T-helper 1 cell treated with Interleukin-12 subunit alpha and Interleukin-12 subunit beta and Interleukin-4 antibody, amounts not matched to agents 30 μg/mL and 1 μg/mL, for 36 hours (primary cell): Measurements from ENCODE around the gene SIN3B.

Experiments
- H3K27ac Mint-ChIP-seq: one replicate; pipeline ENCODE4 v1.8.0; 2021; ENCODE audit warnings: mild to moderate bottlenecking, mixed read lengths
- H3K27me3 Mint-ChIP-seq: one replicate; pipeline ENCODE4 v1.8.0; 2021; ENCODE audit warnings: low read depth, mixed read lengths
- H3K36me3 Mint-ChIP-seq: one replicate; pipeline ENCODE4 v1.8.0; 2021; ENCODE audit warnings: low read depth, mixed read lengths
- H3K4me1 Mint-ChIP-seq: one replicate; pipeline ENCODE4 v1.8.0; 2021; ENCODE audit warnings: low read depth, mixed read lengths
- H3K4me3 Mint-ChIP-seq: one replicate; pipeline ENCODE4 v1.8.0; 2021; ENCODE audit warnings: mild to moderate bottlenecking, moderate library complexity, mixed read lengths
- H3K9me3 Mint-ChIP-seq: one replicate; pipeline ENCODE4 v1.8.0; 2021; ENCODE audit warnings: mixed read lengths

Gene SIN3B

DNA sequence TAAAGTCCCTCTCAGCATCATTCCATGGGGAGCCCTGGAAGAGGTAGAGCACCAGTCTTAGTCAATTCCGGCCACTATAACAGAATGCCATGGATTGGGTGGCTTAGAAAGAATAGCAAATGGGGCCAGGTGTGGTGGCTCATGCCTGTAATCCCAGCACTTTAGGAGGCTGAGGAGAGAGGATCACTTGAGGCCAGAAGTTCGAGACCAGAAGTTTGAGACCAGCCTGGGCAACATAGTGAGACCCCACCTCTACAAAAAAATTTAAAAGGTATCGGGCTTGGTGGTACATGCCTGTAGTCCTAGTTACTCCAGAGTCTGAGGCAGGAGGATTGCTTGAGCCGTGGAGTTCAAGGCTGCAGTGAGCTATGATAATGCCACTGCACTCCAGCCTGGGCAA, 25.0 kb upstream of the SIN3B start:
- no peaks in the 10 kb centered on the region for H3K9me3 Mint-ChIP-seq
- no peak overlapping the region for H3K27ac Mint-ChIP-seq
- H3K27me3 Mint-ChIP-seq = no peaks in the 10 kb centered on the region
- no peaks in the 10 kb centered on the region for H3K36me3 Mint-ChIP-seq
- no peak overlapping the region for H3K4me3 Mint-ChIP-seq
- H3K4me1 Mint-ChIP-seq = no peaks in the 10 kb centered on the region

DNA sequence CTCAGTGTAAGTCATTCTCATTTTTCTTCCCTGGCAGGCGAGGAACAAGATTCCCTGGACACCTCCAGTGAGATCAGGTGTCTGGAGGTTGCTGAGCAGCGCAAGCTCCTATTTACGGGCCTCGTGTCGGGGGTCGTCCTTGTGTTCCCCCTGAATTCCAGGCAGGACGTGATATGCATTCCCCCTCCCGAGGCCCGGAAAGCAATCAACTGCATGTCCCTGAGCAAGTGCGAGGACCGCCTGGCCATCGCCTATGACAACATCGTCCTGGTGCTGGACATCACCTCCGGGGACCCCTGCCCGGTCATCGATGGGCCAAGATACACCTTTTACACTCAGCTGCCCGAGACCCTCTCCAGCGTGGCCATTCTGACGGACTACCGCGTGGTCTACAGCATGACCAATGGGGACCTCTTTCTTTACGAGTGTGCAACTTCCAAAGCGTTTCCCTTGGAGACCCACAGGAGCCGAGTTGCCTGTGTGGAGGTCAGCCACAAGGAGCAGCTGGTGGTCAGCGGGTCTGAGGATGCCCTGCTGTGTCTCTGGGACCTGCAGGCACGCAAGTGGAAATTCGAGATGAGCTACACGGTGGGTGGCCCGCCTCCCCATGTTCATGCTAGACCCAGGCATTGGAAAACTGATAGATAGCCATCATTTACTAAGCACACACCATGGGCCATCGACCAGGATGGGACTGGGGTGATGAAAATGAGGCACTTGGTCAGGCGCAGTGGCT, 21.5 kb upstream of the SIN3B start:
- Mint-ChIP-seq H3K27ac (no peak overlapping the region), H3K9me3 (no peaks in the 10 kb centered on the region), H3K4me3 (no peak overlapping the region), H3K36me3 (no peaks in the 10 kb centered on the region), H3K27me3 (no peaks in the 10 kb centered on the region), H3K4me1 (no peaks in the 10 kb centered on the region)

DNA sequence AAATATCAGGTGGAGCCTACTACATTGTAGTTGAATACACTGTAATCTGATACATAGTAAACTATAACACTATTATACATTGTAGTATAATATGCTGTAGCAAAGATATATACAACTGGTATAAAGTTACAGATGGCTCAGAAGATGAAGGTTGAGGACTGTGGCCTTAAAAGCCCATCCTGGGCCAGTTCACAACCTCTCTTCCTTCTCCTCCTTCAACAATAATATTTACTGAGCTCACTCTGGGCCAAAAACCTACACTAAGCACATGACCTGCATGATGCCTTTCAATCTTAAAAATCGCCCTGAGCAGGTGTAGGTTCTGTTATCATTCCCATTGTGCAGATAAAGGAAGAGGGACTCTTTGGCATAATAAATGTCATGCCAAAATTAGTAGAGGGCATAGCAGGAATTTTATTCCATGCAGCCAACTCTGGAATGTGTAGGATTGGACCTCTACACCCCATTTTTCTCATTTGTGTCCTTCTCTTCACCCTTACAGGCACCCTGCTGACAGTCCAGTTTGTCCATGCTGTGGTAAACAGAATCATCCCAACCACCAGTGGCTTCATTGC, 14.6 kb upstream of the SIN3B start:
- Mint-ChIP-seq H3K36me3 (no peaks in the 10 kb centered on the region), H3K4me1 (no peaks in the 10 kb centered on the region), H3K9me3 (no peaks in the 10 kb centered on the region), H3K4me3 (no peak overlapping the region), H3K27ac (no peak overlapping the region), H3K27me3 (peaks cover 3% of the 10 kb centered on the region)

DNA sequence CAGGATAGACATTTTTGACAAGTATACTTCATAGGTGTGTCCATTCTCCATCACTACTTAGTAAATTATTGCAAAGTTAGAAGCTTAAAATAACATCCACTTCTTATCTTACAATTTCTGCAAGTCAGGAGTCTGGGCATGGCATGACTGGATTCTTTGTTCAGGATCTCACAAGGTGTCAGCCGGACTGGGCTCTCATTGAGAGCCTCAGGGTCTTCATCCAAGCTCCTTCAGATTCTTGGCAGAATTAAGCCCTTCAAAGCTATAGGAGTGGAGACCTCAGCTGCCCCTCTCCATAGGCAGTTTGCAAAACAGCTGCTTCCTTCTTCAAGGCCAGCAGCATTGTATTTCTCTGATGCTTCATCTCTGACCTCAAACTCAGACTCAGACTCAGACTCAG, 9.1 kb upstream of the SIN3B start:
- H3K27me3 Mint-ChIP-seq = peaks cover 6% of the 10 kb centered on the region
- H3K9me3 Mint-ChIP-seq = no peaks in the 10 kb centered on the region
- H3K4me1 Mint-ChIP-seq = peaks cover 6% of the 10 kb centered on the region
- H3K36me3 Mint-ChIP-seq = no peaks in the 10 kb centered on the region
- no peak overlapping the region for H3K4me3 Mint-ChIP-seq
- H3K27ac Mint-ChIP-seq = no peak overlapping the region

DNA sequence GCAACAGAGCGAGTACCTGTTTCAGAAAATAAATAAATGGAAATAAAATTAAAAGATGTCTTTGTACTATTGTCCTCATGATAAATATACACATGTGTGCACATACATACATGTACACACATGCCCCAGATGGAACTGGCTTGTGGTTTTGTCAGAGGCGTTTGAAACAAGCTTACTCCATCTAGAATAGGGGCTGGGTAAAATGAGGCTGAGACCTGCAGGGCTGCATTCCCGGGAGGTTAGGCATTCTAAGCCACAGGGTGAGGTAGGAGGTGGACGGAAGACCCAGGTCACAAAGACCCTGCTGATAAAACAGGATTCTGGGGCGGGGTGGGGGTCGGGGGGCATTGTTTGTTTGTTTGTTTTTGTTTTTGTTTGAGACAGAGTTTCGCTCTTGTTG, 8.1 kb upstream of the SIN3B start:
- H3K4me3 Mint-ChIP-seq = no peak overlapping the region
- peaks cover 16% of the 10 kb centered on the region for H3K27me3 Mint-ChIP-seq
- H3K9me3 Mint-ChIP-seq = no peaks in the 10 kb centered on the region
- no peak overlapping the region for H3K27ac Mint-ChIP-seq
- no peaks in the 10 kb centered on the region for H3K36me3 Mint-ChIP-seq
- H3K4me1 Mint-ChIP-seq = peaks cover 9% of the 10 kb centered on the region

DNA sequence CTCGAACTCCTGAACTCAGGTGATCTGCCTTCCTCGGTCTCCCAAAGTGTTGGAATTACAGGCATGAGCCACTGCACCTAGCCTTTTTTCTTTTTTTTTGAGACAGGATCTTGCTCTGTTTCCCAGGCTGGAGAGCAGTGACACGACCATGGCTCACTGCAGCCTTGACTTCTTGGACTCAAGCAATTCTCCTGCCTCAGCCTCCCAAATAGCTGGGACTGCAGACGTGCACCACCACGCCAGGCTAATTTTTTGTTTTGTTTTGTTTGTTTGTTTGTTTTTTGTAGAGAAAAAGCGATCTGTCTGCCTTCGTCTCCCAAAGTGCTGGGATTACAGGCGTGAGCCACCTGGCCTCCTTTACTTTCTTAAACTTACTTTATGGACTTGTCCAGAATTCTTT, 6.5 kb upstream of the SIN3B start:
- H3K36me3 Mint-ChIP-seq = no peaks in the 10 kb centered on the region
- H3K27me3 Mint-ChIP-seq = peaks cover 29% of the 10 kb centered on the region
- H3K4me3 Mint-ChIP-seq = no peak overlapping the region
- H3K9me3 Mint-ChIP-seq = no peaks in the 10 kb centered on the region
- peaks cover 9% of the 10 kb centered on the region for H3K4me1 Mint-ChIP-seq
- H3K27ac Mint-ChIP-seq = no peak overlapping the region

DNA sequence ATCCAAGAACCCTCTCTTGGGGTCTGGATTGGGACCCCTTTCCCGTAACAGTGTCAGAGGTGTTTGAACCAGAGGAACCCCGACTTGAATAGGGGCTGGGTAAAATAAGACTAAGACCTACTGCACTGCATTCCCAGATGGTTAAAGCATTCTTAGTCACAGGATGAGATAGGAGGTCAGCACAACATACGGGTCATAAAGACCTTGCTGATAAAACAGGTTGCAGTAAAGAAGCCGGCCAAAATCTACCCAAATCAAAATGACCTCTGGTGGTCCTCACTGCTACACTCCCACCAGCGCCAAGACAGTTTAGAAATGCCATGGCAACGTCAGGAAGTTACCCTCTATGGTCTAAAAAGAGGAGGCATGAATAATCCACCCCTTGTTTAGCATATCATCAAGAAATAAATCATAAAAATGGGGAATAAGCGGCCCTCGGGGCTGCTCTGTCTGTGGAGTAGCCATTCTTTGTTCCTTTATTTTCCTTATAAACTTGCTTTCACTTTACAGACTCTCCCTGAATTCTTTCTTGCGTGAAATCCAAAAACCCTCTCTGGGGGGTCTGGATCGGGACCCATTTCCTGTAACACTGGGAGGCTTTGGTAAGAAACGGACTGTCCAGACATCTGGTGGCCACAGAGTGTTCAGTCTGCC, 4.4 kb upstream of the SIN3B start:
- Mint-ChIP-seq H3K27ac (no peak overlapping the region), H3K36me3 (no peaks in the 10 kb centered on the region), H3K4me1 (peaks cover 11% of the 10 kb centered on the region), H3K27me3 (peaks cover 29% of the 10 kb centered on the region), H3K4me3 (peak overlapping the region; percentile 51), H3K9me3 (no peaks in the 10 kb centered on the region)

DNA sequence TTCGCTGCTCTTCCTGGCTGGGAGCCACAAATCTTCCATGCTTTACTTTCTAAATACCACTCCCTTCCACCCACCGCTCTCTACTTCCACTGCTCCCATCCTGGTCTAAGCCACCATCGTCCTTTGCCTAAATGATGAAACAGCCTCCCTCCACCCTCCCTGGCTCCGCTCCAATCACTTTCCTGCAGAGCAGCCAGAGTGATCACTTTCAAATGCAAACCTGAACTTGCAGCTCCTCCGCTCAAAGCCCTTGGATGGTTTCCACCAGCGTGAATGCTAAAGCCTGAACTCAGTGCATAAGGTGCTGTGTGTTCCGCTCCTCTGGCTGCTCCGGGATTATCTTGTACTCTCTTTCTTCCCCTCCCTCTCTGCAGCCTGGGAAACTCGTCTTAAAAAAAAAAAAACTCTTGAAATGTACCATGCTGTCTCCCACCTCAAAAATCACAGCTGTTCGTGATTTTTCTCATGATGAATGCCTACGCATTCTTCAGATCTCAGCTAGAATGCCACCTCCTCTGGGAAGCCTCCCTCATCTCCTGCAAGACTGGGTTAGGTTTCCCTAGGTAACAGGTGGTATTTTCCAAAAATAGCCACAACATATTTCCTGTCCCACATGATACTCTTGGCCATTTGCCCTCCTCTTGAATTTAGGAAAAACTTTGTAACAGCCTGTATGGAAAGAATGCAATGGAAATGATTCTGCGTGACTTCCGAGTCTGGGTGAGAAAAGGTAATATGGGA, 3.7 kb upstream of the SIN3B start:
- H3K27ac Mint-ChIP-seq = no peak overlapping the region
- peak overlapping the region; percentile 51 for H3K4me3 Mint-ChIP-seq
- peaks cover 29% of the 10 kb centered on the region for H3K27me3 Mint-ChIP-seq
- H3K36me3 Mint-ChIP-seq = no peaks in the 10 kb centered on the region
- no peaks in the 10 kb centered on the region for H3K9me3 Mint-ChIP-seq
- H3K4me1 Mint-ChIP-seq = peaks cover 15% of the 10 kb centered on the region

DNA sequence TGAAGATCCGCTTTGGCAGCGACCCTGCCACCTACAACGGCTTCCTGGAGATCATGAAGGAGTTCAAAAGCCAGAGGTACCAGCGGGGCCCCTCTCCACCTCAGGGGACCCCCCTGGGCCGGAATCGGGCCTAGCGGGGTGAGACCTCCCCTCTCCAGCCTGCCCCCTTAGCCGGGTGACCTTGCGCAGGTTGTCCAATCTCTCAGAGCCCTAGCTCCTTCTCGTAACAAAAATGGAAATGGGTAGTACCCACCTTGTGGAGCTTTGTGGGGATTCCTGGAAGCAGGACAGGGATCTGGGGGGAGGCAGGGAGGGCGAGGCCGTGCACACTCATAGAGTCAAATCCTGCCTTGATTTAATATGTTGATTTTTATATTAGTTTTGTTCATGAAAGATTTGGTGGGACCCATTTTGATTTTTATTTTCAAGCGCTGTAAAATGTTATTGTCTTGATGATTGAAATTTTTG, 658 bp downstream of the SIN3B start:
- H3K27ac Mint-ChIP-seq = peak overlapping the region; percentile 72

DNA sequence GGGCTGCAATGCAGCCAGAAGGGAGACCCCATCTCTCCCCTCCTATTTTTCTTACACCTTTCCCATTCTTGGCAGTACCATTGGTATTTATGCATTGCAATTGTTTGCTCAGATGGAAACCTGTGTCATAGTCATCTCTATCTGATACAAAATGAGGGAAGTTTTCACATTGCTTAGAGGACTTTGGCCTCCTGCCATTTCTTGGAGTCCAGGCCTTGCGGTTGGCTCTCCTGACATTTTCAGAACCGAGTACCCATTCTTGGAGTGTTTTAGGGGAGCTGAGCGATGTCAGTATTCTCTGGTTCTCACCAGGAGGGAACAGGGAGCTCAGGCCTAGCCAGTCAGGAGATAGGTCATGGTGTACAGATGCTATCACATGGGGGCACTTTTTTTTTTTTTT, 1.5 kb downstream of the SIN3B start:
- Mint-ChIP-seq H3K9me3 (no peaks in the 10 kb centered on the region), H3K27ac (peak overlapping the region; percentile 72), H3K4me1 (peaks cover 9% of the 10 kb centered on the region), H3K36me3 (peaks cover 13% of the 10 kb centered on the region), H3K4me3 (peak overlapping the region; percentile 82), H3K27me3 (peaks cover 17% of the 10 kb centered on the region)

More for the DNA sequence above, 658 bp downstream of the SIN3B start:
- Mint-ChIP-seq H3K9me3 (no peaks in the 10 kb centered on the region), H3K4me3 (peak overlapping the region; percentile 82), H3K4me1 (peaks cover 14% of the 10 kb centered on the region), H3K27me3 (peaks cover 25% of the 10 kb centered on the region), H3K36me3 (peaks cover 13% of the 10 kb centered on the region)

DNA sequence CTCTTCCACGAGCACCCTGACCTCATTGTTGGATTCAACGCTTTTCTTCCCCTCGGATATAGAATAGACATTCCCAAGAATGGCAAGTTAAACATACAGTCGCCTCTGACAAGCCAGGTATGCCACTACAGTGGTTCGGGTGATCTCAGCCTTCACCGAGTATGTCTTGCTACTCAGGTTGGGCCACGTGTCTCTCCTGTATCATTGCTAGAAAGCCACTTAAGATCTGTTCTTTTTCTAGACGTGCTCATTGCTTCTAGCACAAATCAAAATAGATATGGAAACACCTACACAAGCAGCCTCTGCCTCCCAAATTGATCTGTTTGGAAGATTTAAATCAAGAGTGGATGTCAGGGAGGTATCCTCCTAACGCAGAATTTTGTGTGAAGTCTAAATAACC, 2.3 kb downstream of the SIN3B start:
- Mint-ChIP-seq H3K4me3 (peak overlapping the region; percentile 48), H3K27ac (peak overlapping the region; percentile 22)

DNA sequence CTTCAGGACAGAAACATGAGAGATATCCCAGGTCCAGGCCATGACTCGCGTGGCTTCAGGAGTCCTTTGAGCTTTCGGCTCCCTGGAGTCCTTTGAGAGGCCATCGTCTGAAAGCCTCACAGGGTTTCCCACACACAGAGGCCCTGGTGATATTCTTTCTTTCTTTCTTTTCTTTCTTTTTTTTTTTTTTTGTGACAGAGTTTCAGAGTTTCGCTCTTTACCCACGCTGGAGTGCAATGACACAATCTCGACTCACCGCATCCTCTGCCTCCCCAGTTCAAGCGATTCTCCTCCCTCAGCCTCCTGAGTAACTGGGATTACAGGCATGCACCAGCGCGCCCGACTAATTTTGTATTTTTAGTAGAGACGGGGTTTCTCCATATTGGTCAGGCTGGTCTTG, 5.5 kb downstream of the SIN3B start:
- Mint-ChIP-seq H3K27ac (no peak overlapping the region), H3K27me3 (no peaks in the 10 kb centered on the region), H3K4me3 (no peak overlapping the region), H3K36me3 (peaks cover 19% of the 10 kb centered on the region), H3K9me3 (no peaks in the 10 kb centered on the region), H3K4me1 (peaks cover 8% of the 10 kb centered on the region)

More for the DNA sequence above, 2.3 kb downstream of the SIN3B start:
- Mint-ChIP-seq H3K27me3 (peaks cover 11% of the 10 kb centered on the region), H3K9me3 (no peaks in the 10 kb centered on the region), H3K36me3 (peaks cover 16% of the 10 kb centered on the region), H3K4me1 (peaks cover 9% of the 10 kb centered on the region)

DNA sequence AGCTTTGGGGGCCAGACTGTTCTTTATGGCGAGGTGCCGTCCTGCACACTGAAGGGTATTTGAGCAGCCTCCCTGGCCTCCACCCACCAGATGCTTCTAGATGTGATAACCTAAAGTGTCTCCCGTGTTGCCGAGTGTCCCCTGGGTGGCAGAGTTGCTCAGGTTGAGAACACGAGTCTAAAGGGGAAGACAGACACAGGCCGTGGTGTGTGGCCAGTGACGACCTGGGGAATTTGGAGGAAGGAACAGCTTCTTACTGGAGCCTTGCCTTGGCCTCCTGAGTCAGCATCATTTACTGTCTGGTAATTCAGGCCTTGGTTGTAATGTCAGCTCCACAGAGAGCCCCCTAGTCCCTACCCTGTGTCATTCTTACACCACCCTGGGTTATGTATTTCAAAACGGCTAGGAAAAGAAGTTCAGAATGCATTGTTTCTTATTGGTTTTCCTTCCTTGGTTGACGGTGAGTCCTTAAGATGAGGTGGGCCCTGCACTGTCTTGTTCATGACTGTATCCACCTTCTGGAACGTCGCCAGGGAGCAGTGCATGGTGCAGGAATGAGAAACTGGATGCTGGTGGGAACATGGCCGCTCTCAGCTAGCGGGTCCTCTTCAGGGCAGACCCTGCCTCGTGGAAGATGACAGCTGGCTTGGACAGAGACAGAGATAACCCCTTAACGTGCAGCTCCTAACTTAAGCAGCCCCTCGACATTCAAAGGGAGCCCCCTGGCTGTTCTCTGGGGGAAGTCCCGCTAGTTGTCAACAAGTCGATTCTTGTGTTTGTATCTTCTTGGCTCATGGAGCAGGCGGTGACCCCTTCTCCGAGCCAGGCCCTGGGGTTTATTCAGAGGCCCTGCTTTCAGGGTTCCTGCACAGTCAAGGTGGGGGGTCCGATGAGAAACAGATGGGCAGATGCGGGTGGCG, 7.2 kb downstream of the SIN3B start:
- H3K9me3 Mint-ChIP-seq = no peaks in the 10 kb centered on the region
- H3K27ac Mint-ChIP-seq = no peak overlapping the region
- no peaks in the 10 kb centered on the region for H3K4me1 Mint-ChIP-seq
- H3K4me3 Mint-ChIP-seq = no peak overlapping the region
- H3K36me3 Mint-ChIP-seq = peaks cover 18% of the 10 kb centered on the region
- no peaks in the 10 kb centered on the region for H3K27me3 Mint-ChIP-seq

DNA sequence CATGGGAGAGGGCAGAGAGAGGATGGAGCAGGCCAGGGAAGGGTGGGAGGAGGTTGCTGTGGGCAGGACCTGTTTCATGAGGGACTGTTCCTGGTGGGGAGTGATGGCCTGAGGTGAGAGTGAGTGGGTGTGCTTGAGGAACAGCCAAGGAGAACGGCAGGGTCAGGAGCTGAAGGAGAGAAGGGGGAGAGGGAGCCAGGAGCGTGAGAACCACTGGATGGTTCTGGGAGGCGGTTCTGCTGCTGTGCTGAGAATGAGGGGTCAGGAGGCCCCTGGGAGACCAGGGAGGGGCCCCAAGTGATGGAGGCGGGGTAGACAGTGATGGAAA, 7.8 kb downstream of the SIN3B start:
- Mint-ChIP-seq H3K4me1 (no peaks in the 10 kb centered on the region), H3K4me3 (no peak overlapping the region), H3K27me3 (no peaks in the 10 kb centered on the region), H3K27ac (no peak overlapping the region), H3K9me3 (no peaks in the 10 kb centered on the region), H3K36me3 (peaks cover 13% of the 10 kb centered on the region)
